Occipital lobe (tissue), 2 donors: Measurements from ENCODE around the gene SRPX2. TPM values are rescaled to one million over a fixed set of nuclear protein-coding genes. Genes with fewer than 3 reads are reported as not detected.

Experiments used
- DNase-seq: peaks from one replicate; lab custom pipeline; 2025; lab: John Stamatoyannopoulos, UW
- total RNA-seq: library from RNA; depleted of rRNA; stranded (reverse); fragments of >200 nt; gene quantifications from one replicate; pipeline ENCODE4 v1.2.3, GENCODE V29; 2014

SRPX2 gene
- total RNA-seq, 1 donor from 2014 or later = 1.2 TPM

- DNase-seq = no peak
Measured at GRCh38 chrX:100649550-100650356, 5.8 kb downstream of the SRPX2 start.

- no peak for DNase-seq
Measured at GRCh38 chrX:100650841-100651240, 6.8 kb downstream of the SRPX2 start.

- DNase-seq = no peak
Measured at GRCh38 chrX:100652266-100652665, 8.3 kb downstream of the SRPX2 start.

DNA sequence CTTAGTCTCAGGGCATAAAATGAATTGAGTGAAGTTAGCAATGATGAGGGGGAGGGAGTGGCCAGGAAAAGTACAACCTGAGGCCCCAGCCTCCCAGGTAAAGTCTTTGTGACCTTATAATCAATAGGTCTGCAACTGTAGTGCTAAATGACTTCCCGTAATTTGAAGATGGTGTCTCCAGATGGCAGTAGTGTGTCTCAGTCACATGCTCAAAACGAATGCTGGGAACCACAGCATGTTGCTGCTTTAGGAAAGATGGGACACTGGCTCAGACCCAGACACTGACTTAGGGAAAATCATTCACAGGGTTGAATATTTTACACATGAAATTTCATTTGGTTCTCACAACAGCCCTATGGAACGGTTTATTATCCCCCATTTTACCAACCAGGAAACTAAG is 10.3 kb downstream of the SRPX2 start:
- DNase-seq = no peak

DNA sequence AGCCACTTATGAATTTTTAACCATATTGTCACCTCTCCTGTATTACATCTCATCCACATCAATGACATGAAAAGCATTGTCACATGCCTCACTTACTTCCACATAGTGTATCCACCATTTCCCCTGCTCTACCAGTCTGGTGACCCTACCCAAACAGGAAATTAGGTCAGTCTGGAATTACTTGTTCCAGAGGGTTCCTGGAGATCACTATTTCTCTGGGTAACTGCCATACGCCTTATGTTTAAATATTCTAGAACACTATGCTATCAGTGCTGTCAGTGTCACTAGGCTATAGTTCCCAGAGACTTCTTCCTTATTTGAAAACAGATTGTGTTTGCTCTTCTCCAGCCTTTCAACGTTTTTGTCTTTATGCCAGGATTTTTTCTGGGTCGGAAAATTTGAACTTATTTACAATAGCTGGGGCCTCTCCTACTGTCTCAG is 15.0 kb downstream of the SRPX2 start:
- no peak for DNase-seq

DNA sequence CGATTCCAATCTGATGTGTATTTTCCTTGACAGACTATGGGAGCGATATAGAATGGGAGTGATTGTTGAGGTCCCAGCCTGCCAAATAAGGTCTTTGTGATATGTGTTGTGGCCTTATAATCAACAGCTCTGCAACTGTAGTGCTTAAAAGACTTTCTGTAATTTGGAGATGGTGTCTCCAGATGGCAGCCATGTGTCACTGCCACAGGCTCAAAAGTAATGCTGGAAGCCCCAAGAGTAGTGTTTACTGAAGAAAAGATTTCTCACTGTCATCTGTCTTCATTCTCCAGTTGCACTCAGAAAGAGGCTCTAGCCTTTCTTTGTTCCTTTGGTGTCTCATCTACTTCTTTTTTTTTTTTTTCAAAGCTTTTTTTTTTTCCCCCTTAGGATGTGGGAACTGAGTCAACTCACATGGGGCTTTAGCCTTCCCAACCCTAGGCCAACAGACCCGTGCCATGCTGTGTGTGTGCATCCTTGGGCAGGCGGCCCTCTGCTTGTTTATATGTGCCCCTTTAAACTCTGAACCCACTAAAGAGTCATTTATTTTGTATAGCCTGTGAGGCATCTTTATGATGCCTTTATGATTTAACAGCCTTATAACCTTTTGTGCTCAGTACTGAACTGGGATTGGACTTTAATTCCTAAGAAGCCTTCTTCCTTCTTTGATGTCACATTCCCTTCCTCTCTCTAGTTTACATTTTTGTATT is 15.6 kb downstream of the SRPX2 start:
- DNase-seq = no peak

DNA sequence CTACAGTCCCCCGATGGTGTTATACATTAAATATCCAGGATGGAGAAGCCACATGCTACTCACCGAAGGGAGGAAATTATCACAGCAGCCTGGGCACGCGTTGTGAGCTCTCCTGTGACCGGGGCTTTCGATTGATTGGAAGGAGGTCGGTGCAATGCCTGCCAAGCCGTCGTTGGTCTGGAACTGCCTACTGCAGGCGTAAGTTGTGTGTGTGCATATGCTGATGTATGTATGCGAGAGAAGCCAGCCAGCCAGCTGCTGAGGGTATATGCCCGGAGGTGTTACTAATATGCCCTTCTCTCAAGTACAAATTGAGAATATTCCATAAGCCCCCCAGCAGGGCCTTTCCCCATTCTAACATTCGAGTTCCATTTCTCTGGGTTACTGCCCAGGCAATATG is 18.2 kb downstream of the SRPX2 start:
- no peak for DNase-seq

GRCh38 chrX:100662796-100663195 is 18.8 kb downstream of the SRPX2 start:
- DNase-seq = no peak

- DNase-seq = no peak
Measured at GRCh38 chrX:100663642-100664041, 19.6 kb downstream of the SRPX2 start.

DNA sequence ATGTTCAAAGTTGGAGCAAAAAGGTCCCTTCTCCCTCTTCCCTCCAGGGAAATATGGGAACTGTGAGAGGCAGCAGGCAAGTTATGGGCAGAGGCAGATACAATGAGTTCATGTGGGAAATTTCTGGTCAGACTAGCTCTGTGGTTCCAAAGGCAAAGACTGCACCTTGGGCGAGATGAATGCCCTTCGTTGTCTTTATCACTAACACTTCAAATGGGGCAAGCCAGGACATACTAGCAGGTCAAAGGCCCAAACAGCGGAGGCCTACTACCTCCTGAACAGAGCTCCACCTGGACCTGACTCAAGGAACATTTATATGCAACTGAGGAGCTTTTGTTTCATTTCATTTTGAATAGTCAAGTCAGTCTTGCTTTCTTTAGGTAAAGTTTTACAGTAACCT is 29.0 kb downstream of the SRPX2 start:
- no peak for DNase-seq

- no peak for DNase-seq
Measured at GRCh38 chrX:100673397-100673953, 29.5 kb downstream of the SRPX2 start.

DNA sequence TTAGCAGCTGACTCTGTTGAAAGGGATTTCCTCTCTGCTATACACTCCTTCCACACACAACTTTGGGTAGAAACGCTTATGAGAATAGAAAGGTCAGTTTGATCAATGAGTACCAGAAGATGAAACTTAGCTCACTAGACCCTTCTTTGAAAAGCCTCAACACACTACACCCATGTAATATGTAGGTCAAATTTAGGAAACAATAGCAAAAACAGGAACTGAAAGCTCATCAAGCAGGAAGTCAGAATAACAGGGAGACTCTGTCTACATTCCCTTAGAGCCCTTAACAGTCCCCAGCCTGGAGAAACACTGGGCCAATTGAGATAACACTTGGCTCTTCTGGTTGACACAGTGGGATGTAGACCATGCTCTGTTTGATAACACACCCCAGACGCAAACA is 30.7 kb downstream of the SRPX2 start:
- no peak for DNase-seq

GRCh38 chrX:100677611-100678181 is 33.7 kb downstream of the SRPX2 start:
- DNase-seq = no peak

- DNase-seq = no peak
Measured at GRCh38 chrX:100680756-100681155, 36.8 kb downstream of the SRPX2 start.

GRCh38 chrX:100681599-100681998 is 37.6 kb downstream of the SRPX2 start:
- no peak for DNase-seq

- no peak for DNase-seq
Measured at GRCh38 chrX:100682939-100683338, 38.9 kb downstream of the SRPX2 start.

GRCh38 chrX:100685284-100685996 is 41.4 kb downstream of the SRPX2 start:
- peak; percentile 26 for DNase-seq

- no peak for DNase-seq
Measured at GRCh38 chrX:100685997-100686305, 42.0 kb downstream of the SRPX2 start.

GRCh38 chrX:100687128-100687527 is 43.1 kb downstream of the SRPX2 start:
- no peak for DNase-seq

GRCh38 chrX:100687546-100687945 is 43.5 kb downstream of the SRPX2 start:
- no peak for DNase-seq

DNA sequence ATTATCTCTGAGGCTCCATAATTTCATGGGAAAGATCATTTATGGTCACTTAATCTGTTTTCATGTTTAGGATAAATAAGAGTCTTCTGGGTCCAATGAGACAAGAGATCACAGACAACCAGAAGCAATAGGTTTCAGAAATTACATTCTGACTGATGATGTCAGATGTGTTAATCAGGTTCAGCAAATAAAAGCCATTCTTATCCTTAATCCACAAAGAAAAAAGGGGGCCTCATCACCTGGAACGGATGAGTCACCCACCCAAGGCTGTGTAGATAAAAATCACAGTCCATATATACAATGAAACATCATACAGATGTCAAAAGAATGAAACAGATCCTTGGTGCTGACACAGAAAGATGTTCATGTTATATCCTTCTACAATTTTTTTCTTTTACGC is 51.3 kb downstream of the SRPX2 start:
- DNase-seq = no peak

- DNase-seq = no peak
Measured at GRCh38 chrX:100695991-100696390, 52.0 kb downstream of the SRPX2 start.
